OCI-LY7 (cell line): Measurements from ENCODE around the gene KIF15.

Experiments
- EZH2phosphoT487 ChIP-seq: fragments of 200-600 bp; sonication (generic); IDR thresholded peaks from 2 replicates; pipeline ENCODE4 v1.6.1; 2018; ENCODE audit warnings: low read depth, borderline replicate concordance, mild to moderate bottlenecking, mixed run types, antibody characterized with exemption, low read length, moderate library complexity, mixed read lengths
- TF ChIP-seq, protein P1 (sequence below): fragments of 200-600 bp; sonication (generic); conservative IDR thresholded peaks from 2 replicates; pipeline ENCODE4 v1.5.1; 2014; ENCODE audit warnings: mild to moderate bottlenecking, antibody characterized with exemption, low read length, moderate library complexity, mixed read lengths

GRCh38 chr3:44894485-44894884 lies 132.9 kb downstream of the KIF15 start:
- TF ChIP-seq, protein P1, sequence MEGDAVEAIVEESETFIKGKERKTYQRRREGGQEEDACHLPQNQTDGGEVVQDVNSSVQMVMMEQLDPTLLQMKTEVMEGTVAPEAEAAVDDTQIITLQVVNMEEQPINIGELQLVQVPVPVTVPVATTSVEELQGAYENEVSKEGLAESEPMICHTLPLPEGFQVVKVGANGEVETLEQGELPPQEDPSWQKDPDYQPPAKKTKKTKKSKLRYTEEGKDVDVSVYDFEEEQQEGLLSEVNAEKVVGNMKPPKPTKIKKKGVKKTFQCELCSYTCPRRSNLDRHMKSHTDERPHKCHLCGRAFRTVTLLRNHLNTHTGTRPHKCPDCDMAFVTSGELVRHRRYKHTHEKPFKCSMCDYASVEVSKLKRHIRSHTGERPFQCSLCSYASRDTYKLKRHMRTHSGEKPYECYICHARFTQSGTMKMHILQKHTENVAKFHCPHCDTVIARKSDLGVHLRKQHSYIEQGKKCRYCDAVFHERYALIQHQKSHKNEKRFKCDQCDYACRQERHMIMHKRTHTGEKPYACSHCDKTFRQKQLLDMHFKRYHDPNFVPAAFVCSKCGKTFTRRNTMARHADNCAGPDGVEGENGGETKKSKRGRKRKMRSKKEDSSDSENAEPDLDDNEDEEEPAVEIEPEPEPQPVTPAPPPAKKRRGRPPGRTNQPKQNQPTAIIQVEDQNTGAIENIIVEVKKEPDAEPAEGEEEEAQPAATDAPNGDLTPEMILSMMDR, result no peak
- no peak for TF ChIP-seq EZH2phosphoT487
